ENCODE data around the gene ASB18.

The ASB18 gene

DNA sequence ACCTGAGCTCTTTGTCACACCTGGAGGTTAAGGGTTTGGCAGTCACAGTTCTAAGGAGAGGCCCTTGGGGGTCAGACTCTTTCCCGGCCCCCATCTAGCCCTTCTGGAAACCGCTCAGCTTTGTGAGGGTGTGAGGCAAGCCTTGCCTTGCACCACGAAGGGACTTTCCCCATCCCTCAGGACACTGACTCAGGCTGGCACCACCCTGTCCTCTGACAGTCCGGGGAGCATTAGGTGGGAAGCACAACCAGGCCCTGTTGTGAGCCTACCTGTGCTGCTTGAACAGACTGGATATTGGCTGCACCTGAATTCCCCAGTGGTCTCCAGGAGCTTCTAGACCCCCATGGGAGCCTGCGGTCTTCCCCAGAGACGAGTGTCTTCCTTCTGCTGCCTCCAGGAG lies 49.0 kb downstream of the ASB18 start:
- no peaks in the 10 kb centered on the region for H3K36me3 ChIP-seq (ENCODE audit: control insufficient read depth, insufficient read depth, low read length)
- H3K4me3 ChIP-seq (ENCODE audit: low read depth, low read length), result no peak overlapping the region
- H2AFZ ChIP-seq, result no peak overlapping the region
- peaks cover 5% of the 10 kb centered on the region for H3K27me3 ChIP-seq (ENCODE audit: control insufficient read depth, insufficient read depth, low read length)
- no peaks in the 10 kb centered on the region for H3K4me1 ChIP-seq
- no peak overlapping the region for H3K27ac ChIP-seq
- no peaks in the 10 kb centered on the region for H3K79me2 ChIP-seq
- H3K4me2 ChIP-seq (ENCODE audit: low read length), result no peak overlapping the region
- no peak overlapping the region for H3K9ac ChIP-seq
- TF ChIP-seq CTCF (IDR thresholded peaks at IDR 0.05), result no peak
- no peaks in the 10 kb centered on the region for H3K9me3 ChIP-seq (ENCODE audit: control insufficient read depth, low read length)

DNA sequence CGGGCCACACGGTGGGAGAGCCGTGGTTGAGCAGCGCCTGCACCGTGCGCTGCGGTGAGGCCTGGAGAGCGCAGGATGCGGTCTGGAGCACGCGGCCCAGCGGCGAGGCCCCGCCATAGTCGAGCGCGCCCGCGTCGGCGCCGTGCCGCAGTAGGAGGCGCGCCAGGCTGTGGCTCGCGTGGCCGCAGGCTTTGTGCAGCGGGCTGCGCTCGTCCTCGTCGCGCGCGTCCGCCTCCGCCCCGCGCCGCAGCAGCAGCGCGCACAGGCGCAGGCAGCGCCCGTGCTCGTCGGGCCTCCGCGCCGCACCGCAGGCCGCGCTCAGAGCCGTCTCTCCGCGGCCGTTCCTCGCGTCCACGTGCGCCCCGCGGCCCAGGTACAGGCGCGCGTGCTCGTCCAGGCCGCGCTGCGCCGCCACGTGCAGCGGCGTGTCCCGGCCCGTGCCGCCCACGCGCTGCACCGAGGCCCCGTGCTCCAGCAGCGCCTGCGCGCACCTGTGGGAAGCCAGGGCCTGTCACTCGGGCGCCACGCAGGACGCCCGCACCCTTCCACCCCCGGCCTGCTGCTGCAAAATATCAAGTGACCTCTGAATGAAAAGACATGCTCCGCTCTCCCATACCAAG lies 49.7 kb downstream of the ASB18 start:
- H3K4me1 ChIP-seq, result no peaks in the 10 kb centered on the region
- TF ChIP-seq CTCF (IDR thresholded peaks at IDR 0.05), result no peak
- H3K4me2 ChIP-seq (ENCODE audit: low read length), result no peak overlapping the region
- H2AFZ ChIP-seq, result no peak overlapping the region
- no peak overlapping the region for H3K4me3 ChIP-seq (ENCODE audit: low read depth, low read length)
- H3K36me3 ChIP-seq (ENCODE audit: control insufficient read depth, insufficient read depth, low read length), result no peaks in the 10 kb centered on the region
- H3K27me3 ChIP-seq (ENCODE audit: control insufficient read depth, insufficient read depth, low read length), result peaks cover 5% of the 10 kb centered on the region
- H3K27ac ChIP-seq, result no peak overlapping the region
- H3K9ac ChIP-seq, result no peak overlapping the region
- no peaks in the 10 kb centered on the region for H3K9me3 ChIP-seq (ENCODE audit: control insufficient read depth, low read length)
- H3K79me2 ChIP-seq, result no peaks in the 10 kb centered on the region

DNA sequence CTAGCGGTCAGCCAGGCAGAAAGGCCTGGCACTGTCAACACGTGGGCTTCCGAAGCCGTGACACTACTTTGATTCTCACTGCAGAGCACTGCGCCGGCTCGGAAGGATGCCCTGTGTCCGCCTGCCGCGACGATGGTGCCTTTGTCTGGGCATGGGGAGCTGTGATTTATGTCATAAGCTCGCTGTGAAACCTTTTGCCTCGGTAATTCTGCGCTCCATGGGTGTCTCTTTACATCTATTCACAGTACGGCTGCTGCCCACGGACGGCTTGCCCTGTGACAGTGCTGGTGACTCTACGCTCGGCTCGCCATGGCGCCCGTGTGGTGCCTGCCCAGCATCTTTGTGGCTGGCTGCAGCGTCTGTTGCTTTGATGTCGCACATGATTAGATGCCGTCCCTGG lies 52.9 kb downstream of the ASB18 start:
- H2AFZ ChIP-seq, result no peak overlapping the region
- H3K9ac ChIP-seq, result no peak overlapping the region
- H3K27ac ChIP-seq, result no peak overlapping the region
- H3K4me1 ChIP-seq, result no peaks in the 10 kb centered on the region
- H3K36me3 ChIP-seq (ENCODE audit: control insufficient read depth, insufficient read depth, low read length), result no peaks in the 10 kb centered on the region
- H3K9me3 ChIP-seq (ENCODE audit: control insufficient read depth, low read length), result no peaks in the 10 kb centered on the region
- TF ChIP-seq CTCF (IDR thresholded peaks at IDR 0.05), result no peak
- no peak overlapping the region for H3K4me3 ChIP-seq (ENCODE audit: low read depth, low read length)
- peaks cover 5% of the 10 kb centered on the region for H3K27me3 ChIP-seq (ENCODE audit: control insufficient read depth, insufficient read depth, low read length)
- no peak overlapping the region for H3K4me2 ChIP-seq (ENCODE audit: low read length)
- H3K79me2 ChIP-seq, result no peaks in the 10 kb centered on the region

DNA sequence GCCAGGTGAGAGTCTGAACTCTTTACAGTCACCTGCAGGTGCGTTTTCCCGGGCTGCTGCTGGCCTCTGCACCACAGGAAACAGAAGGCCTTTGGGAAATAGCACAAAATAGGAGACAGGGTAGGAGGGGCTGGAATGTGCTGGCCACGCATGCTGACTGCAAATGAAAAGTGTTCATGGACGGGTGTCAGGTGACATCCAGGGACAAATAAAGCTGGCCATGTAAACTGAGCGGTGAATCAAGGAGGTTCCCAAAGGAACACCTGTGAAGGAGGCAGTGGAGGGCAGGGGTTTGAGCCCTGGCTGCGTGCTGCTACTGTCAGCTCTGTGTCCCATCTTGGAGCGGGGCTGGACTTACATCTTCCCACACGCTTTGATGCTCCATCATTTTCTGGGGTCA lies 53.7 kb downstream of the ASB18 start:
- no peaks in the 10 kb centered on the region for H3K79me2 ChIP-seq
- H3K27me3 ChIP-seq (ENCODE audit: control insufficient read depth, insufficient read depth, low read length), result peaks cover 5% of the 10 kb centered on the region
- no peak overlapping the region for H3K27ac ChIP-seq
- no peak overlapping the region for H2AFZ ChIP-seq
- no peaks in the 10 kb centered on the region for H3K9me3 ChIP-seq (ENCODE audit: control insufficient read depth, low read length)
- H3K4me3 ChIP-seq (ENCODE audit: low read depth, low read length), result no peak overlapping the region
- no peak for TF ChIP-seq CTCF (IDR thresholded peaks at IDR 0.05)
- H3K9ac ChIP-seq, result no peak overlapping the region
- no peak overlapping the region for H3K4me2 ChIP-seq (ENCODE audit: low read length)
- H3K4me1 ChIP-seq, result no peaks in the 10 kb centered on the region
- H3K36me3 ChIP-seq (ENCODE audit: control insufficient read depth, insufficient read depth, low read length), result no peaks in the 10 kb centered on the region

GRCh38 chr2:236209996-236210395 lies 54.2 kb downstream of the ASB18 start:
- Histone ChIP-seq H3K79me2 (no peaks in the 10 kb centered on the region), H3K27me3 (ENCODE audit: control insufficient read depth, insufficient read depth, low read length) (no peaks in the 10 kb centered on the region), H2AFZ (no peak overlapping the region), H3K36me3 (ENCODE audit: control insufficient read depth, insufficient read depth, low read length) (no peaks in the 10 kb centered on the region), H3K9me3 (ENCODE audit: control insufficient read depth, low read length) (no peaks in the 10 kb centered on the region), H3K4me2 (ENCODE audit: low read length) (no peak overlapping the region), H3K9ac (no peak overlapping the region), H3K4me1 (no peaks in the 10 kb centered on the region), H3K27ac (no peak overlapping the region), H3K4me3 (ENCODE audit: low read depth, low read length) (no peak overlapping the region)
- no peak for TF ChIP-seq CTCF (IDR thresholded peaks at IDR 0.05)

All from parathyroid adenoma (tissue), 2 donors.